Liver (tissue), 9 donors: Measurements from ENCODE around the gene ERGIC3. TPM values are rescaled to one million over a fixed set of nuclear protein-coding genes. Genes with fewer than 3 reads are reported as not detected.

Experiments used
- DNase-seq: peaks from one replicate; pipeline ENCODE4 v3.0.0-alpha.2; 2017; ENCODE audit warnings: low spot score
- H3K27ac ChIP-seq, 2 donors: one replicate each; pipeline ENCODE4 v1.7.0; 2013; ENCODE audit warnings: inconsistent platforms in 2 of 2, low read length in 2 of 2, control low read depth in 1 of 2, low read depth in 1 of 2, mild to moderate bottlenecking in 1 of 2
- H3K27me3 ChIP-seq, 4 donors: one replicate each; pipeline versions ENCODE4 v1.6.1 to v1.7.0; 2013; ENCODE audit warnings: low read length in 3 of 4, inconsistent platforms in 1 of 4, mild to moderate bottlenecking in 1 of 4, moderate library complexity in 1 of 4; ENCODE audit not compliant: control insufficient read depth in 4 of 4, insufficient read depth in 4 of 4
- H3K36me3 ChIP-seq, 4 donors: one replicate each; pipeline versions ENCODE4 v1.6.1 to v1.7.0; 2013; ENCODE audit warnings: low read length in 3 of 4, mild to moderate bottlenecking in 3 of 4, low read depth in 1 of 4, moderate library complexity in 1 of 4; ENCODE audit not compliant: control insufficient read depth in 4 of 4, insufficient read depth in 3 of 4
- H3K4me1 ChIP-seq, 4 donors: one replicate each; pipeline versions ENCODE4 v1.6.1 to v1.7.0; 2013; ENCODE audit warnings: low read length in 3 of 4, mild to moderate bottlenecking in 3 of 4, moderate library complexity in 1 of 4; ENCODE audit not compliant: control insufficient read depth in 4 of 4, insufficient read depth in 4 of 4
- H3K4me3 ChIP-seq, 3 donors: one replicate each; pipeline versions ENCODE4 v1.6.1 to v1.7.0; 2013; ENCODE audit warnings: low read length in 3 of 3, control low read depth in 1 of 3, low read depth in 1 of 3, mild to moderate bottlenecking in 1 of 3
- H3K9ac ChIP-seq, 2 donors: one replicate each; pipeline ENCODE4 v1.7.0; 2013; ENCODE audit warnings: low read length in 2 of 2, mild to moderate bottlenecking in 2 of 2, moderate library complexity in 2 of 2, control low read depth in 1 of 2, low read depth in 1 of 2
- H3K9me3 ChIP-seq, 4 donors: one replicate each; pipeline versions ENCODE4 v1.6.1 to v1.7.0; 2013; ENCODE audit warnings: low read length in 3 of 4; ENCODE audit not compliant: control insufficient read depth in 4 of 4
- CTCF ChIP-seq: fragments of 150-350 bp; IDR thresholded peaks from 2 replicates; pipeline ENCODE4 v1.5.1; 2017; ENCODE audit warnings: improper control_type of control experiment, low read depth, low read length; ENCODE audit not compliant: missing input control
- EGR1 ChIP-seq, 2 donors: IDR thresholded peaks; 2 replicates each; pipeline ENCODE4 v1.6.1; 2016 to 2018; ENCODE audit warnings: antibody characterized with exemption in 2 of 2, low read depth in 2 of 2
- FOXA1 ChIP-seq: IDR thresholded peaks from 2 replicates; pipeline ENCODE4 v1.6.1; 2016; ENCODE audit warnings: antibody characterized with exemption
- FOXA2 ChIP-seq: IDR thresholded peaks from 2 replicates; pipeline ENCODE4 v1.6.1; 2016; ENCODE audit warnings: antibody characterized with exemption
- GABPA ChIP-seq, 2 donors: IDR thresholded peaks in 1 of 2; conservative IDR thresholded peaks in 1 of 2; 2 replicates each; pipeline ENCODE4 v1.6.1; 2016; ENCODE audit warnings: antibody characterized with exemption in 2 of 2, mild to moderate bottlenecking in 1 of 2, moderate library complexity in 1 of 2
- HNF4A ChIP-seq, 2 donors: conservative IDR thresholded peaks; 2 replicates each; pipeline ENCODE4 v1.6.1; 2016; ENCODE audit warnings: antibody characterized with exemption in 2 of 2, mild to moderate bottlenecking in 2 of 2
- HNF4G ChIP-seq: IDR thresholded peaks from 2 replicates; pipeline ENCODE4 v1.6.1; 2016; ENCODE audit warnings: antibody characterized with exemption
- JUND ChIP-seq, 2 donors: IDR thresholded peaks; 2 replicates each; pipeline ENCODE4 v1.6.1; 2016; ENCODE audit warnings: antibody characterized with exemption in 2 of 2
- NR2F2 ChIP-seq: IDR thresholded peaks from 2 replicates; pipeline ENCODE4 v1.6.1; 2016; ENCODE audit warnings: antibody characterized with exemption
- RAD21 ChIP-seq, 2 donors: IDR thresholded peaks; 2 replicates each; pipeline ENCODE4 v1.6.1; 2016; ENCODE audit warnings: antibody characterized with exemption in 2 of 2, mild to moderate bottlenecking in 2 of 2
- RXRA ChIP-seq, 2 donors: IDR thresholded peaks; 2 replicates each; pipeline ENCODE4 v1.6.1; 2017 to 2018; ENCODE audit warnings: antibody characterized with exemption in 2 of 2, mild to moderate bottlenecking in 1 of 2
- SP1 ChIP-seq: IDR thresholded peaks from 2 replicates; pipeline ENCODE4 v1.6.1; 2018; ENCODE audit warnings: antibody characterized with exemption, mild to moderate bottlenecking
- TAF1 ChIP-seq: conservative IDR thresholded peaks from 2 replicates; pipeline ENCODE4 v1.6.1; 2016; ENCODE audit warnings: antibody characterized with exemption, mild to moderate bottlenecking
- YY1 ChIP-seq: IDR thresholded peaks from 2 replicates; pipeline ENCODE4 v1.6.1; 2016; ENCODE audit warnings: antibody characterized with exemption, mild to moderate bottlenecking
- WGBS: extraction: QIAGEN DNeasy Blood & Tissue Kit; methylation state at CpG from one replicate; pipeline ENCODE4 v1.1.7; 2013; 5-methylcytosine and 5-hydroxymethylcytosine counted together
- polyA plus RNA-seq, 2 donors: library from polyadenylated mRNA; stranded (reverse) in 1 of 2; unstranded in 1 of 2; fragments of 200-250 nt in 1 of 2; fragments of >200 nt in 1 of 2; fragmentation: Nextera tagmentation in 1 of 2; extraction: Ambion mirVana in 1 of 2; gene quantifications; one replicate each; pipeline versions ENCODE4 v1.2.1 to v1.2.3, GENCODE V29; 2013 to 2015
- total RNA-seq, 2 donors: library from RNA; depleted of rRNA; stranded (reverse); fragments of >200 nt; gene quantifications; one replicate each; pipeline ENCODE4 v1.2.3, GENCODE V29; 2014
- TF ChIP-seq, protein P1 (sequence below): IDR thresholded peaks from 2 replicates; pipeline ENCODE4 v1.6.1; 2016; ENCODE audit warnings: antibody characterized with exemption
- TF ChIP-seq, protein P2 (sequence below): IDR thresholded peaks from 2 replicates; pipeline ENCODE4 v1.6.1; 2016; ENCODE audit warnings: antibody characterized with exemption, mild to moderate bottlenecking
- TF ChIP-seq, protein P3 (sequence below): IDR thresholded peaks from 2 replicates; pipeline ENCODE4 v1.6.1; 2016; ENCODE audit warnings: antibody characterized with exemption
- TF ChIP-seq, protein P4 (sequence below): IDR thresholded peaks from 2 replicates; pipeline ENCODE4 v1.6.1; 2016; ENCODE audit warnings: antibody characterized with exemption
- donor health status: healthy.
- donor health status: healthy.
- donor health status: healthy.
- donor health status: healthy.
- donor health status: healthy.

Gene ERGIC3
- total and polyA plus RNA-seq, 4 donors = 110 to 167 (median 120) TPM

DNA sequence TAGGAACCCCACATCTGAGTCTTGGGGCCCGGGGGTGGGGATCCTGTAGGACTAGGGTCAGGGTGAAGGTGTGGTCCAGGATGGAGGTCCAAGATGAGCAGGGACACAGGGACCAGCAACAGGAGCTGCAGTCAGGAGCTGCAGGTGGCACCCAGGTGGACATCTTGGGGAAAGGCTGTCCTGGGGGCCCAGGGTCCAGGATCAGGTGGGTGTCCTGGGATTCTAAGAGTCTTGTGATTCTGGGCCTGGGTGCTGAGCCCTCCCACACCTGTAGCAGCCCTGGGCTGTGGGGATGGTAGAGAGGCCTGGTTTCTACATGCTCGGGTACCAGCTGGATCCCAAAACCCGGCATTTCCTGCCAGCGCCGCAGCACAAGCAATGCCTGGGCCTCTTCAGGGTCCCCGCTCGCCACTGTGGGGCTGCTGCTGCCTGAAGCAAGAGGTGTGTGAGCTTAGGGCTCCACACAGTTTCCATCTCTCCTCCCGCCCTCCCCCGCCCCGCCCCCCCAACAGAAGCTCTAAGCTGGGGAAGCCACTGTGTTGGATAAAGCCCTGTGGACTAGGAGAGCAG lies 20.7 kb downstream of the ERGIC3 start:
- H3K27me3 ChIP-seq = no peaks in the 10 kb centered on the region
- no peak overlapping the region for H3K9ac ChIP-seq
- no peak overlapping the region for H3K27ac ChIP-seq
- TF ChIP-seq SP1 = no peak
- TF ChIP-seq, protein P1, sequence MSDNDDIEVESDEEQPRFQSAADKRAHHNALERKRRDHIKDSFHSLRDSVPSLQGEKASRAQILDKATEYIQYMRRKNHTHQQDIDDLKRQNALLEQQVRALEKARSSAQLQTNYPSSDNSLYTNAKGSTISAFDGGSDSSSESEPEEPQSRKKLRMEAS = no peak
- TF ChIP-seq RAD21 (IDR thresholded peaks at IDR 0.05) = no peak
- no peak for TF ChIP-seq RXRA (IDR thresholded peaks at IDR 0.05)
- TF ChIP-seq NR2F2 = no peak
- TF ChIP-seq, protein P2, sequence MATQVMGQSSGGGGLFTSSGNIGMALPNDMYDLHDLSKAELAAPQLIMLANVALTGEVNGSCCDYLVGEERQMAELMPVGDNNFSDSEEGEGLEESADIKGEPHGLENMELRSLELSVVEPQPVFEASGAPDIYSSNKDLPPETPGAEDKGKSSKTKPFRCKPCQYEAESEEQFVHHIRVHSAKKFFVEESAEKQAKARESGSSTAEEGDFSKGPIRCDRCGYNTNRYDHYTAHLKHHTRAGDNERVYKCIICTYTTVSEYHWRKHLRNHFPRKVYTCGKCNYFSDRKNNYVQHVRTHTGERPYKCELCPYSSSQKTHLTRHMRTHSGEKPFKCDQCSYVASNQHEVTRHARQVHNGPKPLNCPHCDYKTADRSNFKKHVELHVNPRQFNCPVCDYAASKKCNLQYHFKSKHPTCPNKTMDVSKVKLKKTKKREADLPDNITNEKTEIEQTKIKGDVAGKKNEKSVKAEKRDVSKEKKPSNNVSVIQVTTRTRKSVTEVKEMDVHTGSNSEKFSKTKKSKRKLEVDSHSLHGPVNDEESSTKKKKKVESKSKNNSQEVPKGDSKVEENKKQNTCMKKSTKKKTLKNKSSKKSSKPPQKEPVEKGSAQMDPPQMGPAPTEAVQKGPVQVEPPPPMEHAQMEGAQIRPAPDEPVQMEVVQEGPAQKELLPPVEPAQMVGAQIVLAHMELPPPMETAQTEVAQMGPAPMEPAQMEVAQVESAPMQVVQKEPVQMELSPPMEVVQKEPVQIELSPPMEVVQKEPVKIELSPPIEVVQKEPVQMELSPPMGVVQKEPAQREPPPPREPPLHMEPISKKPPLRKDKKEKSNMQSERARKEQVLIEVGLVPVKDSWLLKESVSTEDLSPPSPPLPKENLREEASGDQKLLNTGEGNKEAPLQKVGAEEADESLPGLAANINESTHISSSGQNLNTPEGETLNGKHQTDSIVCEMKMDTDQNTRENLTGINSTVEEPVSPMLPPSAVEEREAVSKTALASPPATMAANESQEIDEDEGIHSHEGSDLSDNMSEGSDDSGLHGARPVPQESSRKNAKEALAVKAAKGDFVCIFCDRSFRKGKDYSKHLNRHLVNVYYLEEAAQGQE = no peak
- TF ChIP-seq EGR1 (IDR thresholded peaks at IDR 0.05; ENCODE audit: low read depth in 2 of 2) = no peak
- TF ChIP-seq FOXA1 = no peak
- no peak for TF ChIP-seq YY1
- TF ChIP-seq CTCF = no peak
- no peak for TF ChIP-seq FOXA2
- TF ChIP-seq, protein P3, sequence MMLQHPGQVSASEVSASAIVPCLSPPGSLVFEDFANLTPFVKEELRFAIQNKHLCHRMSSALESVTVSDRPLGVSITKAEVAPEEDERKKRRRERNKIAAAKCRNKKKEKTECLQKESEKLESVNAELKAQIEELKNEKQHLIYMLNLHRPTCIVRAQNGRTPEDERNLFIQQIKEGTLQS = no peak
- TF ChIP-seq JUND (IDR thresholded peaks at IDR 0.05) = no peak
- TF ChIP-seq HNF4G = no peak
- no peak for TF ChIP-seq GABPA (IDR thresholded peaks at IDR 0.05 in 1 of 2, conservative IDR thresholded peaks at IDR 0.05 in 1 of 2)
- TF ChIP-seq, protein P4, sequence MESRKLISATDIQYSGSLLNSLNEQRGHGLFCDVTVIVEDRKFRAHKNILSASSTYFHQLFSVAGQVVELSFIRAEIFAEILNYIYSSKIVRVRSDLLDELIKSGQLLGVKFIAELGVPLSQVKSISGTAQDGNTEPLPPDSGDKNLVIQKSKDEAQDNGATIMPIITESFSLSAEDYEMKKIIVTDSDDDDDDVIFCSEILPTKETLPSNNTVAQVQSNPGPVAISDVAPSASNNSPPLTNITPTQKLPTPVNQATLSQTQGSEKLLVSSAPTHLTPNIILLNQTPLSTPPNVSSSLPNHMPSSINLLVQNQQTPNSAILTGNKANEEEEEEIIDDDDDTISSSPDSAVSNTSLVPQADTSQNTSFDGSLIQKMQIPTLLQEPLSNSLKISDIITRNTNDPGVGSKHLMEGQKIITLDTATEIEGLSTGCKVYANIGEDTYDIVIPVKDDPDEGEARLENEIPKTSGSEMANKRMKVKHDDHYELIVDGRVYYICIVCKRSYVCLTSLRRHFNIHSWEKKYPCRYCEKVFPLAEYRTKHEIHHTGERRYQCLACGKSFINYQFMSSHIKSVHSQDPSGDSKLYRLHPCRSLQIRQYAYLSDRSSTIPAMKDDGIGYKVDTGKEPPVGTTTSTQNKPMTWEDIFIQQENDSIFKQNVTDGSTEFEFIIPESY = no peak
- no peak for TF ChIP-seq HNF4A (conservative IDR thresholded peaks at IDR 0.05)
- no peak for TF ChIP-seq TAF1
- H3K4me1 ChIP-seq = no peaks in the 10 kb centered on the region
- no peak for DNase-seq
- WGBS = 91% methylated on average over 10 of the region's 10 CpGs
- no peak overlapping the region for H3K4me3 ChIP-seq
- peaks cover 0 to 4% (median 2%) of the 10 kb centered on the region in 4 donors for H3K36me3 ChIP-seq
- no peaks in the 10 kb centered on the region for H3K9me3 ChIP-seq
